NCI-H524 (cell line): Measurements from ENCODE around the gene SETD6.
"Not testable (repeated sequence)": the region's sequence is repeated elsewhere in the genome, so short reads cannot be mapped to it uniquely, and the experiment has no call there.

Experiments
- DNase-seq, 2 experiments: peaks; one replicate each; lab custom pipeline; 2025; lab: John Stamatoyannopoulos, UW

SETD6 gene, protein sequence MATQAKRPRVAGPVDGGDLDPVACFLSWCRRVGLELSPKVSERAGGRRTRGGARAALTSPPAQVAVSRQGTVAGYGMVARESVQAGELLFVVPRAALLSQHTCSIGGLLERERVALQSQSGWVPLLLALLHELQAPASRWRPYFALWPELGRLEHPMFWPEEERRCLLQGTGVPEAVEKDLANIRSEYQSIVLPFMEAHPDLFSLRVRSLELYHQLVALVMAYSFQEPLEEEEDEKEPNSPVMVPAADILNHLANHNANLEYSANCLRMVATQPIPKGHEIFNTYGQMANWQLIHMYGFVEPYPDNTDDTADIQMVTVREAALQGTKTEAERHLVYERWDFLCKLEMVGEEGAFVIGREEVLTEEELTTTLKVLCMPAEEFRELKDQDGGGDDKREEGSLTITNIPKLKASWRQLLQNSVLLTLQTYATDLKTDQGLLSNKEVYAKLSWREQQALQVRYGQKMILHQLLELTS

DNA sequence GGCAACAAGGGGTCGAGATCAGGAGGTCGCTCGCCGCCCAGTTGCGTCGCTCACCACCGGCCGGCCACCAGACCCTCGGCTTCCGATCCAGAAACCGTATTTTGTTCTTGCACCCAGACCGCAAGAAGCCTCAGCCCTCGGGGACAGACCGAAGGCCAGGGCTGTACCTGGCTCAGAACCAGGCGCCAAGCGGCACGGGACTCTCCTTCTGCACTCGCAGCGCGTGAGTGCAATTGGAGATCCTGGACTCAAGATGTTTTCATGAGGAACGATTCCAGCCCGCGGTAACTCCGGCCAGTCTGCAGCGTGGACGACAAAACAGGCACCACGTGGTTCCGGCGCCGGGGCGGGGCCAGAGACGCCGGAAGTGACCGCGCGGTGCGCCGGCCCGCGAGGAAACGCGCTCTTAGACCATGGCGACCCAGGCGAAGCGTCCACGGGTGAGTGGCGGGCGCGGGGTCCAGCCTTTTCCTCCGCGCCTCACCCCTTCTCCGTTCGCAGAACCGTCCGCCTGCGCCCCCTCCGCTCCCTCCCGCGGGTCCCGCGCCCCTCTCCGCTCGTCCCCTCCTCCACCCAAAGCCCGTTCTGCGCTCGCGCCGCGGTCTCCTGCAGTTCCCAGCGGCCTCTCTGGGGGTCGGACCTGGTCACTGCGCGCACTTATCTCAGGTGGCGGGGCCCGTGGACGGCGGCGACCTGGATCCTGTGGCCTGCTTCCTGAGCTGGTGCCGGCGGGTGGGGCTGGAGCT, at the start of gene SETD6:
Gene SETD6 (plus strand): TSS at position 393 of the 746 bp plus-strand sequence. CDS start 21 bp downstream, at position 414.
- DNase-seq = peak; percentile 45 to 81

- DNase-seq = no peak
These were observed 49.5 kb upstream of the SETD6 start for GRCh38 chr16:58465817-58466216.

DNA sequence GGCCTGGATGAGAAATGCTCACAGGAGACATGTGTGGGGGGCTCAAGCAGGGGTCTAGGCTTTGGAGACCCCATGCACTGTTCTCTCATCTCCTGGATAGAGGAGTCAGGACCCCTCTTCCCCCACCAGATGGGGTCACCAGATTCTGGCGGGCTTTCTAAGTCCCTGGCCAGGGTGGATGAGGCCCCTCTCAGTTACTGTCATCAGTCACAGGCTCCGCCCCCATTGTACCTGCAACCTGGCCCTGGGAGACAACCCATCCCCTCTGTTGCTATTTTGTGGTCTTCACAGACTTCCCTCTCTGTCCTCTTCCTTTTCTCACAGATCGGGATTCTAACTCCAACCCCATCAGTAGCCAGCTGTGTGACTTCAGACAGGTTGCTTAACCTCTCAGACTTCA, 48.9 kb upstream of the SETD6 start:
- no peak for DNase-seq

DNA sequence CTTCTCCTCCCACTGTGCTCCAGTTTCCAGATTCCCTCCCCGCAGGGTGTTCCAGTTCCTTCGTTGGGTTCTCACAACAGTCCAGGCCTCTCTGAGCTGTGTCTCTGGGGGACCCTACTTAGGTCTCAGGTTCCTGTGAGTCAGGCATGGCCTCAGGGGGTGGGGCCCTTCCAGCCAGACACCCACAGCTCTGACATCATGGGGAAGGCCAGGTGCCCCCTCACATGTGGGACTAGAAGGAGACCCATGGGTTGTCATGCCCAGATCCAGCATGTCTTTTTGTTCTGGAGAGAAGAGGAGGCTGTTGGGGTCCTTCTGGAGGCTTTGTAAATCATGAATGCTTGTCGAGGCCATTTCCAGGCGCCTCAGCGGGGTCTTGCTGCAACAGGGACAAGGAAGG, 47.4 kb upstream of the SETD6 start:
- no peak for DNase-seq

- DNase-seq = peak; percentile 32 to 57
These were observed 43.9 kb upstream of the SETD6 start for GRCh38 chr16:58471209-58471975.

DNA sequence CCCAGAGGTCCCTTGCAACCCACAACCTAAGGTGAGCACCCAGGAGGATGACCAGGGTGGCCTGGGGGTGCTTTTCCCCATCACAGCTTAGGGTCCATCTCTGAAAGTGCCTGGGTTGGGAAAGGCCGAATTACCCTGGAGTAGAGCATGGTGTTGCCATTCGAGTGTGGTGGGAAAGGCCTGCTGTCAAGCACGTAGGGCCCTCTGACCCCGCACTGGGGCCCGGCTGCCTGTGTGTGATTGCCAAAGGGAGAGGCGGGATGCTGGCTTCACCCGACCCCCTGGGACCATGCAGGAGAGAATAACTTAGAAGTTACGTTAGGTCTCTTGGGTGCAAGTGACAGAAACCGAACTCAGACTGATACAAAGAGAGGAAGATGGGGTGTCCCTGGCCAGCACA, 43.1 kb upstream of the SETD6 start:
- no peak for DNase-seq

DNA sequence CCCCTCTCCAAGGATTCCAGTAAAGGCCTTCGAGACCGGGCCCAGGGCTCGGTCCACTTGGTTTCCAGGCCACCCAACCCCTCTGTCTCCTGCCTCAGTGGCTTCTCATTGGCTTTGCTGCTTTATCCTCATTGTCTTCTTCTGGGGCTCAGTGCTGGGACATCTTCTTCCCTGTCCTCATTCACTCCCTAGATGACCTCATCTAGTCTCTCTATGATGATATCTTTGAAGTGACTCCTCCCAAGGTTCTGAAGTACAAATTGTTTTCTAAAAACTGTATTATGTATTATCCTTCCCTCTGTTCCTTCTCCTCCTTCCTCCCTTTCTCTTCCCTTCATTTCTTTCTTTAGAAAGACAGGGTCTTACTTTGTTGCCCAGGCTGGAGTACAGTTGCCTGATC, 42.5 kb upstream of the SETD6 start:
- DNase-seq = no peak

GRCh38 chr16:58474296-58474695, 41.0 kb upstream of the SETD6 start:
- no peak for DNase-seq

GRCh38 chr16:58475091-58475619, 40.2 kb upstream of the SETD6 start:
- no peak for DNase-seq

- DNase-seq = no peak
These were observed 38.5 kb upstream of the SETD6 start for GRCh38 chr16:58476791-58477190.

DNA sequence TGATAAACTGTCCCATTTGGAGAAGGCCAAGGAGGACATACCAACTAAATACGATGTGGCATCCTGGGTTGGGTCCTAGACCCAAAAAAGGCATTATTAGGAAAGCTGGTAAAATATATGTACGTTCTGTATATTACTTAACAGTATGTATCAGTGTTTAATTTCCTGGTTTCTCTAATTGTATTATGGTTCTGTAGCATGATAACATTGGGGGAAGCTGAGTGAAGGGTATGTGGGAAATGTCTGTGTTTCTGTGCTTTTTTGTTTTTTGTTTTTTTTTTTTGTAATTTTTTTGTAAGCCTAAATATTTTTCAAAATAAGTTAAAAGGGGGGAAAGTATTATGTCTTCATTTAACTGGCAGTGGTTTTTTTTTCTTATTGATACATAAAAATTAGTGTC, 36.9 kb upstream of the SETD6 start:
- DNase-seq = no peak

DNA sequence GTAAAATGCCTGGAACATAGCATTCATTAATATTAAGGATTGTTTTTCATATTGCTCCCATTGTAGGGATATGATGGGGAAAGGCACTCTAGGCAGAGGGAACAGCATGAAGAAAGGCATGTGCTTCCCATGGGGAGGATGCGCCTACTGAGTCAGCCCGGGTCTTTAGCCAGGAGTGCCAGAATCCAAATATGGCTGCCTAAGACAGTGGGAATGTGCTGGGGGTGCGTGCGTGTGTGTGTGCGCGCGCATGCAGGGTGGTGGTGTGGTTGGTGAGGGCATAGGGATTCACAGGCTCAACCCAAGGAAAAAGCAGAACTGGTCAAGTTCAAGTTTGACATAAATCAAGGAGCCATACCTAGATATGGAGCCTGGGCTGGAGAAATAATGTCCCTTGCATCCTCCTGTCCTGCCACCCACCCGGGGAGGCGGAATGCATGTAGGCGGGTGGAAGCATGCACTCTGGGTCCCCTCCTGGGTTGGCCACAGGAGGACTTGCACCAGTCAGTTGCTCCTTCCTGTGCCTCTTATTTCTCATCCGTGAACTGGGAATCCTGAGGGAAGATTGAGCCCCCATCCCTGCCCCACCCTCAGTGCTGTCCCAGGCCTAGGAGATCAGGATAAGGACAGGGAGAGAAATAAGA, 34.0 kb upstream of the SETD6 start:
- no peak for DNase-seq

DNA sequence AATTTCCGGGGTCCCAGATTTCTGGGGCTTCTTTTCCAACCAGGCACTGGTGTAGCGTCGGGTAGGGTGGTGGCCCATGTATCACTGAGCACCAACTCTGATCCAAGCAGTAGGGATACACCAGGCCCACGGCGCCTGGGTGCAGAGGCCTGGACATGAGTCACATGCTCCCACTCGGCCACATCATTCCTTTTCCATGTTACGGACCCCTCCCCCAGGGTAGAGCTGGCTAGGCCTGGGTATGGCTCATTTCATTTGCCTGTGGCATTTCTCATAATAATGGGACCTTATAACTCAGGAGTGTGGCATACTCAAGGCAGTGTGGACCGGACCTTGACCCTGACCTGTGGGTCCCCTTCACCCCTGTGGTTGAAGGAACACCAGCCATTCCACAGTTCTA, 33.4 kb upstream of the SETD6 start:
- DNase-seq = no peak

DNA sequence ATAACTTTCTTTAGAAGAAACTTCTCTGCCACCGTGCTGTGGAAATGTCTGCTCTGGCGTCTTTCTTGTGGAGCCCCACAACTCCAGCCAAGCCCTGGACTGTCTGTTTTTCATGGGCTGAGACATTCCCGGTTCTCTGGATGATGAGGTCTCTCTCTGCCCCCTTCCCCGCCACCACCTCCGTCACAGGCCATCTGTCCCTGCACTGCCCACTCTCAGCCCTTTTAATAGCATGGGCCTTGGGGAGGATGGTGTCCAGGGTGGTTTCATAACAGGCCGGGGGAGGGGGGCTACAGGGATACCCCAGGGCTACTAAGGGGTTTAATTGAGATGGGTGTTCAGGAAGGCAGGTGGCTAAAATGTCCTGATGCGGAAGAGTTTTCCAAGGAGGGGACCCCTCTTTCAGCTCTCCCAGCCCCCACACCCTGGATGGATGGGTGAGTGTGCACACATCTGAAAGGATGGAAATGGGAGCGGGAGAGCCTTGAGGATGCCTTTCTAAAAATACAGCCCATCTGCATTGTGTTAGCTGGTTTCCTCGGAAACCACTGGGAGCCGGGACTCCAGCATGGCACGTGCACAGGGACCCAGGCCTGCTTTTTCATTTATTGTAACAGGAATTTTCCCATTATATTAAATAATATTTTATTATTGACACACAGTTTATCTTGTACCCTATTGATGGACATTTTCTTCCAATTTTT, 30.0 kb upstream of the SETD6 start:
- DNase-seq = no peak

DNA sequence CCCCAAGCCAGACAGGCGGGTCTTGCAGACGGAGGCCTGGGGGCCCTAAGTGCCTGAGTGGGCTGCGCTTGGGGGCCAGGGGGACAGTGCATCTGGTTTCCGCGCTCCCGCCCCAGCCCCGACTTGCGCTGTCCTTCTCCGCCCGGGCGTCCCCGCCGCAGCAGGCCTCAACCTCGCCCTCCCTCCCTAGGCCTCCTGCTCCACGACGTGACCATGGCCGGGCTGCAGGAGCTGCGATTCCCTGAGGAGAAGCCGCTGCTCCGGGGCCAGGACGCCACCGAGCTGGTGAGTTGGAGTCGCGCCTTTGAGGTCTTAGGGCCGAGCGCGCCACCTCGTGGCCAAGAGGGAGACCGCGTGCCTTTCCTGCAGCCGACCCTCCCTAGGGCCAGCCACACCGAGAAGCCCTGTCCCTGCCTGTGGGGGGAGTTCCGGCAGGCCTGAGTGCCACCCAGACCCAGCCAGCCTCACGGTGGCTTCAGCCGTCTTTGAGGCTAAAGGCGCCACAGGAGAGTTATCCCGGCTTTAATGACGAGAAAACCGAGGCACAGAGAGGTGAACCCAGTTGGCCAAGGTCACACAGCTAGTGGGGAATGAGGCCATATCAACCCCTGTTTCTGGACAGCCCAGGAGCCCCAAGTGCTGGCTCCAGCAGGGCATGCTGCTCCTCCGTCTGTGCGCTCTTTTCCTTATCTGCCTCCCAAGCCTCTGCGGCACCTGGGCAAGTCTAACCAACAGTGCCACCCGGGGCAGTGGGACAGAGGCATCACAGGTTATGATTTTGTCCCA, 27.6 kb upstream of the SETD6 start:
- peak; percentile 87 to 93 for DNase-seq

DNA sequence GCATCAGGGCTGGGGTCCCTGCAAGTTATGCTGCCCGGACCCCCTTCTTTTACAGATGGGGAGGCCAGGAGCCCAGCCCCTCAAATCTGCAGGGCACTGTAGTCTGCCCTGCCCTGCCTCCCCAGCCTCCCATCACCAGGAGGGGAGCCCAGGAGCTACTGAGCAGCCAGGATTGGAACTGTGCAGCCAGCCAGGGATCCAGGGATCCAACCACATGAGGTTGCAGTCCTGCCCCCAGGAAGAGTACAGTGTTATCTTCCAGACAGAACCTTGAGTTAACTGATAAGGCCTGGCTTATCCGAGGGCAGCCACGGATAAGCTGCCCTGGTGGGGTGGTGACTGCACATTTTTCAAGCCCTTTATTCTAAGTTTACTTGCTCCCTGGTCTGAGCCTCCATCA, 26.8 kb upstream of the SETD6 start:
- no peak for DNase-seq

DNA sequence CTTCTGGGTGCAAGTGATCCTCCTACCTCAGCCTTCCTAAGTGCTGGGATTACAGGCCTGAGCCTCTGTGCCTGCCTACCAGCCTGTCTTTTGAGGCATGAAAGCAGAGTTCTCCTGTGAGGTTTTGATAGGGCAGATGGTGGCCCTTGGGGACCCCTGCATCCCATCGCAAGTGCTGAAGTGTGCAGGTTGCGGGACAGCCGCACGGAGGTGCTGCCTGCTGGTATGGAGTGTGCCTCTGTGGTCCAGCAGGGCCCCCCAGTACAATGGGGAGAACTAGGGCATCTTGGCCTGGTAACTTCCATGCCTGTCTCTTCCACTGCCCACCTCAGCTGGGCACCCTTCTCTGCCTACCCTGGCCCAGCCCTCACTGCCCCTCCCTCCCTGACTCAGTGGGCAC, 25.3 kb upstream of the SETD6 start:
- no peak for DNase-seq

- not testable (repeated sequence) for DNase-seq
These were observed 24.8 kb upstream of the SETD6 start for GRCh38 chr16:58490539-58490938.

DNA sequence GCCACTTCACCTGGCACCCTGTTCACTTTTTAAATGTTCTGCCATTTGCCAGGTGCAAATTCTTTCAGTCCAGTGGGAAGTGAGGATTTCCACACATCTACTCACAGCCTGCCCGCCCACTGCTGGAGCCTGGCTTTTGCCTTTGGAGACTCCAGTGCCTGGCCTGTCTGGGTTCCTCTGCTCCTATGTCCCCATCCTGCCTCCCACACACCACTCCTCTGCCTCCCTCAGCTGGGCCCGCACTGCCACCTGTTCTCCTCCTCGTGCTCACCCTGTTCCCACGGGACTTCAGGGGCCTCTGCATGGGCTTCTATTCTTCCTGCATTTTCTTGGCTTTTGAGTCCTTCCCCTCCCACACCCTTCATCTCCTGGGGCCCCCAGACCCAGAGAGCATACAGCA, 23.3 kb upstream of the SETD6 start:
- DNase-seq = peak; percentile 53 to 66

- peak in 1 of 2 experiments; percentile 51 for DNase-seq
These were observed 22.6 kb upstream of the SETD6 start for GRCh38 chr16:58492735-58493134.
